ENCODE data around the gene TSPAN17.

The TSPAN17 gene

DNA sequence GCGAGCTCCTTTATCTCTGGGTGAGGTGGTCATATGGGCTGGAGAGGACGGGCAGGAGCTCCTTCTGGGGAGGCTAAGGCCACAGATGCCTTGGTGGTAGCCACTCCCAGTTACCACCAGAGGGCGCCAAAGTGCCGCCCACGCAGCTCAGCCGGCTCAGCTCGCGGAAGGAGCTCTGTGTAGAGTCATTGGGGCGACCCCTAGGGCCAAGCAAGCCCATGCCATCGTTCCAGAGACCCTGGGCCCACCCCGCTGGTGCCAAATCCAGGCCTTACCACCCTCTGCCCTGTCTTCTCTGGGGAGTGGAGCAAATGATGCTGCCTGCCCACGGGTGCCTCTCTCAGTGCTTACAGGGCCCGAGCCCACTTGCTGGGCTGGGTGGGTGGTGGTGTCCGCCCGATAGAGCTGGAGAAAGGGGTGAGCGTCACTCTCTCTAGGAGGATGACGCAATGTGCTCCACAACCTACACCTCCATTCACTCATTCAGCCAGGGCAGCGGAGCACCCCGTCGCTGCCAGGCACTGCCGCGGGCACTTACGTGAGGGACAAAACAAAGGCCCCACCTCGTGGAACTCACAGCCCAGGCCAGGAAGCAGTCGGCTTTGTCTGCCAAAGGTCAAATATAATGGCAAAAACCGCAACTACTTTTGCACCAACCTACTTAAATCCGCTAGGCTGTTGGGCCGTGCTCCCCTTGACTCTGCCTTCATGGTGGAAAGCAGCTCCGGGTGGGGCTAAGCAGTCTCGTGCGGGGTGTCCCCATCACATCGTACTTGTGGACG is 13.8 kb downstream of the TSPAN17 start:
- no peak overlapping the region for H3K4me3 ChIP-seq (ENCODE audit: low read depth, low read length)
- peak; percentile 88 for TF ChIP-seq CTCF (IDR thresholded peaks at IDR 0.05; ENCODE audit: low read depth, low read length)

DNA sequence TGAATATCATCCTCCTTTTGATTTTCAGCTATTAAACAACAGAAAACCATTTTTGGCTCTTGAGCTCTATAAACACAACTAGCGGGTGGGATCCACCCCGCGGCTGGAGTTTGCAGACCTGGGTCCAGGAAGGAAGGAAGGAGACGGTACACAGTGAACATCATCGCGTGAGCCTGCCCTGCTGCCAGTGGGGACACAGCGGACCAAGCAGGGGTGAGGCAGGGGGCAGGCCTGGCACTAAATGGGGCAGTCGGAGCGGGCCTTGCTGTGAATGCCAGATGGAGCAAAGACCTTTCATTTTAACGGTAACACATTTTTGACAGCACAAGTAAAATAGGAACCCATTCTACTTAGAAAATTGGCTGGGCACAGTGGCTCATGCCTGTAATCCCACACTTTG is 14.4 kb downstream of the TSPAN17 start:
- no peak overlapping the region for H3K4me3 ChIP-seq (ENCODE audit: low read depth, low read length)

GRCh38 chr5:176662371-176663333 is 15.4 kb downstream of the TSPAN17 start:
- no peak overlapping the region for H3K4me3 ChIP-seq (ENCODE audit: low read depth, low read length)
- TF ChIP-seq CTCF (IDR thresholded peaks at IDR 0.05; ENCODE audit: low read depth, low read length), result no peak

More for the DNA sequence above, 14.4 kb downstream of the TSPAN17 start:
- TF ChIP-seq CTCF (IDR thresholded peaks at IDR 0.05; ENCODE audit: low read depth, low read length), result no peak

GRCh38 chr5:176663566-176663965 is 16.3 kb downstream of the TSPAN17 start:
- no peak overlapping the region for H3K4me3 ChIP-seq (ENCODE audit: low read depth, low read length)
- no peak for TF ChIP-seq CTCF (IDR thresholded peaks at IDR 0.05; ENCODE audit: low read depth, low read length)

DNA sequence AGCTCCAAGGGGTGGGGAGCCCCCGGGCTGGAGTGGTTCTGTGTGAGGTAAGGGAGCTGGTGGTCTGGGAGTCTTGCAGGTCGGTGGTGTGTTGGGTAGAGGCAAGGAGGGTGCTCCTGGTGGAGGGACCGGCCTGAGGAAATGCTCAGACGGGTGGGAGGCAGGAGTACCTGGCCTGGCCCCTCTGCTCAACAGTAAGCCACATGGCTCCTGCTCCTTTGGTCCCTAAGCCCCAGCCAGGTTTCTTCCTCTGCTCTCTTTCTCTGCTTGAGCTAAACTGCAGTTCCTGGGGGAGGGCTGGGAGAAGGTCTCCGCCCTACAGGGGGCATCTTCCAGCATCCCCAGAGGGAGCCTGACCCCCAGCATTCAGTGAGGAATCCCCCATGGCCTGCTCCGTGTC is 17.2 kb downstream of the TSPAN17 start:
- H3K4me3 ChIP-seq (ENCODE audit: low read depth, low read length), result no peak overlapping the region
- no peak for TF ChIP-seq CTCF (IDR thresholded peaks at IDR 0.05; ENCODE audit: low read depth, low read length)

- TF ChIP-seq CTCF (IDR thresholded peaks at IDR 0.05; ENCODE audit: low read depth, low read length), result no peak
- no peak overlapping the region for H3K4me3 ChIP-seq (ENCODE audit: low read depth, low read length)
Measured at GRCh38 chr5:176664886-176665285, 17.6 kb downstream of the TSPAN17 start.

- TF ChIP-seq CTCF (IDR thresholded peaks at IDR 0.05; ENCODE audit: low read depth, low read length), result no peak
- no peak overlapping the region for H3K4me3 ChIP-seq (ENCODE audit: low read depth, low read length)
Measured at GRCh38 chr5:176665517-176665916, 18.2 kb downstream of the TSPAN17 start.
